Fibroblast of mammary gland (primary cell): ENCODE results near the gene YTHDF2.

ENCODE experiments used
- DNase-seq: peaks from one replicate; pipeline ENCODE4 v3.0.0-alpha.2; 2010; ENCODE audit warnings: low read depth
- H3K4me3 ChIP-seq: 2 replicates; pipeline ENCODE4 v1.5.1; 2011; ENCODE audit warnings: low read depth, mild to moderate bottlenecking, low read length, moderate library complexity; ENCODE audit not compliant: control insufficient read depth
- CTCF ChIP-seq: conservative IDR thresholded peaks from 2 replicates; pipeline ENCODE4 v1.5.1; 2011; ENCODE audit warnings: low read depth, low read length, inconsistent platforms; ENCODE audit not compliant: control insufficient read depth, insufficient read depth

YTHDF2 gene

GRCh38 chr1:28811766-28812668, 75.3 kb downstream of the YTHDF2 start, which contains the start of gene OPRD1:
TSS of gene OPRD1 (plus strand) at chr1:28812170. CDS start at chr1:28812384, 214 bp downstream.
- no peak for TF ChIP-seq CTCF
- peak; percentile 7 for DNase-seq
- no peak within 1 kb of the TSS for H3K4me3 ChIP-seq

GRCh38 chr1:28812669-28813468, 76.1 kb downstream of the YTHDF2 start:
- no peak overlapping the region for H3K4me3 ChIP-seq
- no peak for TF ChIP-seq CTCF
- no peak for DNase-seq

GRCh38 chr1:28813931-28814465, 77.3 kb downstream of the YTHDF2 start:
- no peak for DNase-seq
- TF ChIP-seq CTCF = no peak
- no peak overlapping the region for H3K4me3 ChIP-seq

GRCh38 chr1:28815533-28816185, 78.9 kb downstream of the YTHDF2 start:
- no peak for TF ChIP-seq CTCF
- H3K4me3 ChIP-seq = no peak overlapping the region
- DNase-seq = no peak

GRCh38 chr1:28817133-28817532, 80.4 kb downstream of the YTHDF2 start:
- no peak for DNase-seq
- no peak overlapping the region for H3K4me3 ChIP-seq
- TF ChIP-seq CTCF = no peak

- TF ChIP-seq CTCF = no peak
- DNase-seq = no peak
- no peak overlapping the region for H3K4me3 ChIP-seq
These were observed 82.3 kb downstream of the YTHDF2 start for GRCh38 chr1:28819020-28819419.
